GM10847 (cell line): ENCODE results near the gene F10.

Experiments
- POLR2A ChIP-seq: IDR thresholded peaks from 2 replicates; pipeline ENCODE4 v1.6.1; 2011; ENCODE audit not compliant: insufficient read length; ENCODE audit errors: extremely low read depth

F10 gene

DNA sequence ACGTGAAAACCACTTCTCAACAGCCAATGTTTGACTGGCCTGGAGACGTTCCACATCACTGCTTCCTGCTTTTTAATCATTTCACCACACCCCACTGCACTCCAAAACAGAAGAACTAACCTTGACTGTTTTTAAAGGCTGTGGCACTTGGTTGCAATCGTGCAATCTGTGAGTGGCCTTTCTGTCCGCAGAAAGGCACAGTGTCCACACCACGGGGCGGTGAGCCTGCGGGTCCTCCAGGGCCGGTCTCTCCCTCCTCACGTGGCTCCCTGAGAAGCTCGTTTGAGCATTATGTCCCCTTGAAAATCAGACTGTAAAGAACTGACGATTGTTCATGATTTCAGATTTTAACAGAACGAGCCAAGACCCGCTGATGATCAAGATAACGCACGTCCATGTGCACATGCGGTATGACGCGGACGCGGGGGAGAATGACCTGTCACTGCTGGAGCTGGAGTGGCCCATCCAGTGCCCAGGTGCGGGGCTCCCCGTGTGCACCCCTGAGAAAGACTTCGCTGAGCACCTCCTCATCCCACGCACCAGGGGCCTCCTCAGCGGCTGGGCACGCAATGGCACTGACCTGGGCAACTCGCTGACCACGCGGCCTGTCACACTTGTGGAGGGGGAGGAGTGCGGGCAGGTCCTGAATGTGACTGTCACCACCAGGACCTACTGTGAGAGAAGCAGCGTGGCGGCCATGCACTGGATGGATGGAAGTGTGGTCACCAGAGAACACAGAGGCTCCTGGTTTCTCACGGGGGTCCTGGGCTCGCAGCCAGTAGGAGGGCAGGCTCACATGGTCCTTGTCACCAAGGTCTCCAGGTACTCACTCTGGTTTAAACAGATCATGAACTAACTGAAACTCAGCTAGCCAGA is 48.9 kb downstream of the F10 start:
- no peak for TF ChIP-seq POLR2A

DNA sequence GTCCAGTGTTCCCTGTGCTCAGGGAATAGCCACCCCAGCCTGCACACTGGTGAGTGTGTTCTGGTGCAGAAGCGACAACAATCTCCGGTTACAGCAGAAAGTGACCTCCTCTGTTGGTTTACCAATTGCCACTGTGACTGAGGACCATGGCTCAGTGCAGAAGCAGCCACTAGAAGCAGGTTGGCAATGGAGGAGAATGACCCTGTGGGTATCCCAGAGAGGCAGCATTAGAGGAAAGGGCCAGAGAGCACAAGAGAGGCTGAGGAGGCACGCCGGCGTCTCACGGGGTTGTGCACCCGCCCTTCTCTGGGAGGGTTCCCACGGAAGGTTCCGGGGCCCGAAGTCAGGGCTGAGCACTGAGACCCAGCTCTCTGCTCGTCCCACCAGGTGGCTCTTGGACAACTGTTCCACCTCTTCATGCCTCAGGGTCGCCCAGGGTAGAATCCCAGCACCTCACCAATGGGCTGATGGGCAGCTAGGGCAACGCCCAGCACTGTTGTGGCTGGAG is 49.9 kb downstream of the F10 start:
- TF ChIP-seq POLR2A, result no peak

DNA sequence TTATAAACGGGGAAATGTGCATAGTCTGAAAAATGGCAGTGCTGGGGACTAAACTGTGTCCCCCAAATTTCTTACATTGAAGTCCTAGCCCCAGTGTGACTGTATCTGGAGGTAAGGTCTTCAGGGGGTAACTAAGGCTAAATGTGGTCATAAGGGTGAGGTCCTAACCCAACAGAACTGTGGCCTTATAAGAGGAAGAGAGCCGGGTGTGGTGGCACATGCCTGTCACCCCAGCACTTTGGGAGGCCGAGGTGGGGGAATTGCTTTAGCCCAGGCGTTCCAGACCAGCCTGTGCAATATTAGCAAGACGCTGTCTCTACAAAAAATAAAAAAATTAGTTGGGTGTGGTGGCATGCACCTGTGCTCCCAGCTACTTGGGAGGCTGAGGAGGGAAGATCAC is 53.7 kb downstream of the F10 start:
- no peak for TF ChIP-seq POLR2A

DNA sequence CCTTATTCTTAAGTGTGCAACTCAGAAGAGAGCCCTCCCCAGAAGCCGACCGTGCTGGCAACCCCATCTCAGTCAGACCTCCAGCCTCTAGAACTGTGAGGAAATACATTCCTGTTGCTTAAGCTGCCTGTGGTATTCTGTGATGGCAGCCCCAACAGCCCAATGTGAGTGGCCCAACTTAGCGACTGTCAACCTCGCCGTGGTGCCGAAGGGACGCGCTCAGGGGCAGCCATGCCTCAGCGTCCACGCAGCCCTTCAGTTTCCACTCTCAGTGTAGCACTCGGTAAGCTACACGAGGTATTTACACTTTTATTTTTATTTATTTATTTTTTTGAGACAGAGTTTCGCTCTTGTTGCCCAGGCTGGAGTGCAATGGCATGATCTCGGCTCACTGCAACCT is 54.2 kb downstream of the F10 start:
- no peak for TF ChIP-seq POLR2A

DNA sequence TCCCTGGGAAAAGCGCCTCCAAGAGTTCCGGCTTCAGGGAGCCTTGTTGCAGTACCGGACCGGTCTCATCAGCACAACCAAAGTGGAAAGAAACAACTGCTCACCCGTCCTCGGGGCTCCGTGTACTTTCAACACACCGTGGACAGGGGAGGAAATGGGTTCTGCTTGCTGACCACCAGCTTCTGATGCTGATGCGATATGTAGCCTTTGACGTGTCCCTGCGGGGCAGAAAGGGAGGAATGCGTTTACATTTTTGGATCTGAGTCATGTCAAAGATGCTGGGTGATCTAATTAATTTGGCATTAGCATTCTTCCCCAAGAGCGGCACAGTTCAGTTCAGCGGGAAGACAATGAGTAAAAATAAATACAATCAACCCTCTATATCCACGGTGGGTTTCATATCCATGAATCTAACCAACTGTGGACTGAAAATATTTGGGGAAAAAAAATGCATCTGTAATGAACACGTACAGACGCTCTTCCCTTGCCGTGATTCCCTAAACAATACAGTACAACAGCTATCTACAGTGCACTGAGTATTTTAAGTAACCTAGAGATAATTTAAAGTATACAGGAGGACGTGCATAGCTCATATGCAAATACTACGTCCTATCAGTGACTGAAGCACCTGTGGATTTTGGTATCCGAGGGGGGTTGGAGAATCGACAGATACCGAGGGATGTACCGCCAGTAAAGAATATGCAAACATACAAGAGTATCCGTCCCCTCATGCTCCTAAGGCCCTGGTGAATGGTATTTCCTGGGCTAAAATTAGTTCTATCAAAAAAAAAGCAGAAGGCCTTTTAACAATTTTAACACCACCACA is 55.7 kb downstream of the F10 start:
- no peak for TF ChIP-seq POLR2A

DNA sequence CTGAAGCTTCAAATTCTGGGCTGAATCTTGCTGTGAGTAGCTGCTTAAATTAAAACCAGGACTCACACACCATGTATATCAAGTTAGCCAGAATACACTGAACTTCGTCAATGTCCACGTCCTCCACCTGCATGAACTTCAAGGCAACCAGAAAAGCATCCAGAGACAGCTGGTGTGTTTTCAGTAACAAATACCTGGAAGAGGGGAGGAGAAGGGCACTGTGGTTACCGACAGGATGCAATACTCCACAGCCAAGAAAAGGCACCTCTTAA is 56.2 kb downstream of the F10 start:
- TF ChIP-seq POLR2A, result no peak

DNA sequence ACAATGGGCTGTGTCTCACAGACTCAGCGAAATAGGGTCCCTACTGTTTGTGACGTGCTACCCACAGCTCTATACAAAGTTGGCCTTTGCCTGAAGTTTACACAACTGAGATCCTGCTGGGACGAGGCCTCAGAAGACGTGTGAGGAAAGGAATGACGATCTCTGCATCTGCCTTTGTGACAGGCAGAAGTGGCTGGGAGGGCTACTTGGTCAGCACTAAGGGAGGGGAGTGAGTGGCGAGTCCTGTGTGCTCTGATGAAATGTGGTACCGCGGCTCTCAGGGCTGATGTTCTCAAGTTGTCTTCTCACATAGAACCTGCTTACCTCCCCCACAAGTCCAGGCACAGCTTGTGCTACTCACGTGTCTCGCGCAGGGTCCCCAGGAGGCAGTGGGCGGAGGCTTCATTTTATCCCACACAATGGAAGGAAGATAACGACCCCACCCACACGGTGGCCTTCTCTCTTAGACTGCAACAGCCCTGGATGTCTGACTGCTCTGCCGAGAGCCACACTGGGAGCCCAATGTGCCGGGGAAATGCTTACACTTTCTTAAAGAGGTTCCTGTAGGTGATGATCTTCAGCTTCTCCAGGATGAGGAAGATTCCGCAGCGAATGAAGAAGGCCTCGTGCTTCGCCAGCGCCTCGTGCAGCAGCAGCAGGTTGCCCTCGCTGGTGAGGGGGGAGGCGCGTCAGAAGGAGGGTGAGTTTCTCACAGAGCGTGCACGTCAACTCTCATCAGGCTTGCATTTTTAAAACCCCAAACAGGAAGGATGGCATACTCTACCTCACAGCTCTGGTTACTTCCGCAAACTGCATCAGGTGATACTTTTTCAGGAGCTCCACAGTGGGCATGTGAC is 57.0 kb downstream of the F10 start:
- TF ChIP-seq POLR2A, result no peak

DNA sequence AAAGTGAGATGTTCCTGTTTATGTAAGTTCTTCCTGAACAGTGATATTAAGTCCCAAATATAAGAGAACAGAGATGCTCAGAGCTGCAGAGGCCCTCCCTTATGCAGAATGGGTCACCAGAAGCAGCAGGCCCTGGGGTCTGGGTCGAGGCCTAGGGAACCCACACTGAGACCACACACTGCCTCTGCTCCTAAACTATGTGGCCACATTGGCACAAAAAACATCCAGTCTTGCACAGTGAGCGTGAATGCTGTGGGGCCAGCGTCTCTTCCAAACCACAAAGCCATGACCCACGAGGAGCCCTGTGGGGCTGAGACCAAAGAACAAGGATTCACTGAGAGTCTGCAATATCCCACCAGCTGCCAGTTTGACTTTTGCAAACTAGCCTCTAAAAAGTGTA is 59.4 kb downstream of the F10 start:
- no peak for TF ChIP-seq POLR2A

DNA sequence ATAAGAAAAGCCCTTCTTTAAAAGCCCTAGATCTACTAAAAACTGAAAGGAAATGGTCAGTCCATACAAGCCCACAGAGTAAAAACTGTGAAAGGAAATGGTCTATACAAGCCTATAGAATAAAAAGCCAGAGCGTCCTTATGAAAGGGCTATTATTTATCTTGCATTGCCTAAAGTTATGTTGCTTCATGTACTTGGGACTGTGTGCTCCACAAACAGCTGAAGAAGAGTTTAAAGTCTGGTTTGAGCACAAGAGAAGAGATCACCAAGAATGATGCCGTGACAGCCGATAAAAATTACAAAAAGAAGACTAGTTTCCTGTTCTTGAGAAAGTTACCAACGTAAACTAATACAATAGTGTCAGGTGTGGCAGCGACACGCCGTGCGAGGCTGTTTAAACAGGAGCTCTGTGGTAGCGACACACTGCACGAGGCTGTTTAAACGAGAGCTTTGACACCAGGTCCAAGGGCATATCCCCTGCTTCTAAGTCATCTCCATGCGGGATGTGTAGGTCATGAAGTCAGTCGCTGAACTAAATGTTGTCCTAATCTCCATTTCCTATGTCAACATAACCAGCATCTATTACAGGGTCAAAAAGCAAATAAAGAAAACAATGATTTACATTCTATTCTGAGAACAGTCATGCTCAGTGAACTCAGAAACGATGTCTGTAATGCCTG is 61.0 kb downstream of the F10 start:
- no peak for TF ChIP-seq POLR2A

DNA sequence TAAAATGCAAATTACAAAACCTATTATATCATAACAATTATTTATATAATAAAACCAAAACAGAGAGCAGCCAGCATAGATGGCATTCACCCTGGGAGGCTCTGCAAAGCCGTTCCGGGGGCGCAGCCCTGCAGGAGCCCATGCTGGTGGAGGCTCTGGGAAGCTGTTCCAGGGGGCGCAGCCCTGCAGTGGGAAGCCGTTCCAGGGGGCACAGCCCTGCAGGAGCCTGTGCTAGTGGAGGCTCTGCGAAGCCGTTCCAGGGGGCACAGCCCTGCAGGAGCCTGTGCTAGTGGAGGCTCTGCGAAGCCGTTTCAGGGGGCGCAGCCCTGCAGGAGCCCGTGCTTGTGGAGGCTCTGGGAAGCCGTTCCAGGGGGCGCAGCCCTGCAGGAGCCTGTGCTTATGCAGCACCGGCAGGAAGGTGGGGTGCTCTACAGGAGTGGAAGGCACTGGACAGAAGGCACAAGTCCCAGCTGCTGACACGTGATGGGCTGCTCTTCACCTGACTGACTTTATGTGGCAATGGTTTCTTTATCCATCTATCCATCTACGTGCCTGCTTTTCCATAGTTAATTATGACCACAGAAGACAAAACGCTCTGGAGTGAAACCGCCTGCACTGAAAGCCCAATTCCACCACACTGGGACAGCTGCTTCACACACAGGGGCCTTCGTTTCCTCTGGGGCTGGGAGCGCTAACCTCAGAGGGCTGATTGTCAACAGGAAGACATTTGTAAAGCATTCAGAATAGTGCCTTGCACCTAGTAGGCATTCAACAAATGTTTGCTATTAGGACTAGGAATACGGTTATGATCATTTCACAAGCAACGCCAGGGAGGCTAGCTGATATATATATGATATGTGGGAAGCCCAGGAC is 62.2 kb downstream of the F10 start:
- TF ChIP-seq POLR2A, result no peak

DNA sequence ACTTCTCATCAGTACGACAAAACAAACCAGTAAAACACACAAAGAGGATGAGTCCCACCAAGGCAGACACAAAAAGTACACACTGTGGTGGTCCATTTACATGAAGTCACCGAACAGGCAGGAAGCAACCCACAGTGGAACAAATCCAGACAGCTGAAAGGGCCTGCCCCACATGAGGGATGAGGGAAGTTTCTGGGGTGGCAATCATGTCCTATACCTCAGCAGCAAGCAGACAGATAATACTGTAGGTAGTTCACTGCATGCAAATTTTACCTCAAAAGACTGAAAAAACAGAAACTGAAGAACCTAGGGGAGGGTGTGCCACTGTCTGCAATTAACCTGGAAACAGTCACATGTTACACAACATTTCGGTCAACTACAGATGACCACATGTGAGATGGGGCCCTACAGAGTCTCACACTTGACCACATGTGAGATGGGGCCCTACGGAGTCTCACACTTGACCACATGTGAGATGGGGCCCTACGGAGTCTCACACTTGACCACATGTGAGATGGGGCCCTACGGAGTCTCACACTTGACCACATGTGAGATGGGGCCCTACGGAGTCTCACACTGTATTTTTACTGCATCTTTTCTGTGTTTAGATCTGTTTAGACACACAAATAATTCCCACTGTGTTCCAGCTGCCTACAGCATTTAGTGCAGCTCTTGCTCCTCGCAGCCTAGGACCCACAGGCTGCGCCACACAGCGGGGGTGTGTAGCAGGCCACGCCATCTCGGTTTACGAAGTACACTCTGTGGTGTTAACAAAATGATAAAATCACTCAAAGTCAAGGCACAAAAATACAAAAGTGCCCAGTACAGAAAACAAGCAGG is 63.7 kb downstream of the F10 start:
- no peak for TF ChIP-seq POLR2A

DNA sequence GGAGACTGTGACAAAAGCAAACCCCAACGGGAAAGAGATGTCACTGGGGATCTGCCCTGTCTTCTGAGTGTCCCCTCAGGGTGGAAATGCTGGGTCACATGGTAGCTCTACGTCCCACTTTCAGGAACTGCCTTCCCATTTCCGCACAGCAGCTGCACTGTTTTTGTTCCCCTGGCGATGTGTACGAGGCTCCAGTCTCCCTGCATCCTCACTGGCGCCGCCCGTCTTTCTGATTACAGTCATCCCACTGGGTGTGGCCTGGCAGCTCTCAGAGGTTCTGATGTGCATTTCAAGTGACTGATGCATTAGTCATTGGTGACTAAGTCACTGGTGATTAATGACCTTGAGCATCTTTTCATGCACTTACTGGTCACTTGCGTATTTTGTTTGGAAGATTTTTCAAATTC is 64.7 kb downstream of the F10 start:
- TF ChIP-seq POLR2A, result no peak
